Panc1 (cell line): ENCODE results near the gene ADGRF1. TPM values are rescaled to one million over a fixed set of nuclear protein-coding genes. Genes with fewer than 3 reads are reported as not detected.

Source experiments
- ATAC-seq: fragments of 200-7000 bp; cut with Tn5 transposase; 2 replicates; pipeline ENCODE4 v1.9.1; 2020; ENCODE audit warnings: mild to moderate bottlenecking, moderate library complexity
- BruUV-seq: library from RNA; stranded (reverse); fragments of 400-500 nt; replicated peaks from 2 replicates; lab custom pipeline; 2021; lab: Mats Ljungman, UMichigan
- CTCF ChIA-PET: fragments of 300-600 bp; sonication (Branson Sonifier 250); formaldehyde crosslinking; loops from one replicate; lab custom pipeline; 2022; ENCODE audit warnings: antibody characterized with exemption; lab: Charles Lee
- POLR2A ChIA-PET: fragments of 300-600 bp; sonication (Branson Sonifier 250); formaldehyde crosslinking; loops from one replicate; lab custom pipeline; 2022; ENCODE audit warnings: antibody characterized with exemption; lab: Charles Lee
- DNase-seq: peaks from one replicate; pipeline ENCODE4 v3.0.0-alpha.2; 2010; ENCODE audit warnings: low read depth, low spot score
- H3K27ac ChIP-seq: 2 replicates; pipeline ENCODE4 v1.5.1; 2011; ENCODE audit warnings: mild to moderate bottlenecking, low read length, inconsistent platforms
- H3K27me3 ChIP-seq: fragments of 200-500 bp; sonication (Bioruptor generic); 2 replicates; pipeline ENCODE4 v1.6.0; 2014; ENCODE audit warnings: low read length, inconsistent platforms; ENCODE audit not compliant: control insufficient read depth, insufficient read depth
- H3K36me3 ChIP-seq: fragments of 200-500 bp; sonication (Bioruptor generic); 2 replicates; pipeline ENCODE4 v1.5.1; 2014; ENCODE audit warnings: inconsistent platforms, mild to moderate bottlenecking, low read length, moderate library complexity; ENCODE audit not compliant: control insufficient read depth, insufficient read depth
- H3K4me1 ChIP-seq: 2 replicates; pipeline ENCODE4 v1.5.1; 2011; ENCODE audit warnings: inconsistent platforms, mild to moderate bottlenecking, low read length, moderate library complexity; ENCODE audit not compliant: control insufficient read depth, insufficient read depth
- H3K4me3 ChIP-seq, 2 experiments: 2 replicates each; pipeline ENCODE4 v1.5.1; 2011 to 2012; ENCODE audit warnings: low read depth in 2 of 2, low read length in 2 of 2, mild to moderate bottlenecking in 2 of 2, inconsistent platforms in 1 of 2, moderate library complexity in 1 of 2
- H3K9me3 ChIP-seq: fragments of 200-500 bp; sonication (Bioruptor generic); 2 replicates; pipeline ENCODE4 v1.5.1; 2014; ENCODE audit warnings: low read depth, mild to moderate bottlenecking, inconsistent platforms, low read length, moderate library complexity; ENCODE audit not compliant: control insufficient read depth, insufficient read depth
- POLR2AphosphoS5 ChIP-seq: IDR thresholded peaks from 2 replicates; pipeline ENCODE4 v1.6.1; 2012; ENCODE audit warnings: mild to moderate bottlenecking, low read depth, low read length, moderate library complexity
- SIN3A ChIP-seq: IDR thresholded peaks from 2 replicates; pipeline ENCODE4 v1.6.1; 2012; ENCODE audit warnings: low read depth, mild to moderate bottlenecking, low read length, moderate library complexity, borderline replicate concordance; ENCODE audit not compliant: insufficient read depth
- TCF7L2 ChIP-seq: IDR thresholded peaks from 2 replicates; pipeline ENCODE4 v1.6.1; 2011; ENCODE audit warnings: mild to moderate bottlenecking, low read depth, low read length, inconsistent platforms
- in situ Hi-C: cut with HindIII; loops from 2 replicates; pipeline ENCODE4 v1.10.0; 2016; ENCODE audit warnings: low sequenced_read_pairs, low pct_unique_long_range_greater_than_20kb
- intact Hi-C: fragments of 100-400 bp; cut with micrococcal nuclease; formaldehyde crosslinking; loops from one replicate; pipeline ENCODE4 v1.10.0; 2022; ENCODE audit not compliant: unreplicated experiment
- total RNA-seq: library from RNA; stranded (reverse); gene quantifications from one replicate; pipeline ENCODE4 v1.2.1, GENCODE V29; 2021; ENCODE audit not compliant: unreplicated experiment
- TF ChIP-seq, protein P1 (sequence below): fragments of 450-650 bp; IDR thresholded peaks from 2 replicates; pipeline ENCODE4 v1.5.1; 2017; ENCODE audit warnings: mild to moderate bottlenecking
- TF ChIP-seq, protein P2 (sequence below), 2 experiments: IDR thresholded peaks; 2 replicates each; pipeline ENCODE4 v1.6.1; 2011 to 2012; ENCODE audit warnings: low read depth in 2 of 2, control low read depth in 1 of 2, low read length in 1 of 2, mild to moderate bottlenecking in 1 of 2, moderate library complexity in 1 of 2; ENCODE audit not compliant: insufficient read depth in 1 of 2

ADGRF1 gene
- total RNA-seq, 1 experiment from 2014 or later: 0.95 TPM

DNA sequence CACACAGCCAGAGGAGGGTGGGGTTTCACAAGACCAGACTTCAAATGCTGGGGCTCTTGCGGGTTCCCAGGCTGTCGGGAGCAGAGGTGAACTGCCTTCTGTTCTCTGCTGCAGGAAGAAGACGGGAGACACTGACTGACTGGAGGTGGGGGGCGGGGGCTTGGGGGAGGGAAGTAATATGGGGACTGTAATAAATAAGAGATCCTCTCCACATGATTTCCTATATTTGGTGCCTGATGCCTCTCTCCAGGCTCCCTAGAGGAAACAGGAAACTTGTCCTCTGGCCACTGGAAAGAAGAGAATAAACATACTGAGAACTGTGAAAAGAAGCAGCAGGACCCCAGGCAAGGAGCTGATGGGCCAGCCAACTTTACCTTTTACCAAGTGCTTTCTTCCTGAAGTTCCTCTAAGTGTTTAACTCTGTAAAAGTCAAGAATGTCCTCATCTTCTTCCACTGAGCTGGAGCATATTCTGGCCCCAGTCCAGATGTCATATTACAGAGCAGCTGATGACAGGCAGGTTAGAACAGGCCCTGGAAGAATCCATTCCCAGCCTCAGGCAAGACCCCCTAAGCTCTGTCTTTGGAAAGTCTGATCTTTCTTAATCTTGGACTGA, 87.2 kb downstream of the ADGRF1 start:
- no peak for ATAC-seq
- no TSS peak for BruUV-seq
- no peaks in the 10 kb centered on the region for H3K9me3 ChIP-seq
- POLR2A ChIA-PET: no interaction called here
- no peaks in the 10 kb centered on the region for H3K27me3 ChIP-seq
- H3K27ac ChIP-seq: no peak overlapping the region
- no peaks in the 10 kb centered on the region for H3K36me3 ChIP-seq
- CTCF ChIA-PET: no interaction called here
- intact Hi-C loops: no loop called here
- no peaks in the 10 kb centered on the region for H3K4me1 ChIP-seq
- TF ChIP-seq, protein P1, sequence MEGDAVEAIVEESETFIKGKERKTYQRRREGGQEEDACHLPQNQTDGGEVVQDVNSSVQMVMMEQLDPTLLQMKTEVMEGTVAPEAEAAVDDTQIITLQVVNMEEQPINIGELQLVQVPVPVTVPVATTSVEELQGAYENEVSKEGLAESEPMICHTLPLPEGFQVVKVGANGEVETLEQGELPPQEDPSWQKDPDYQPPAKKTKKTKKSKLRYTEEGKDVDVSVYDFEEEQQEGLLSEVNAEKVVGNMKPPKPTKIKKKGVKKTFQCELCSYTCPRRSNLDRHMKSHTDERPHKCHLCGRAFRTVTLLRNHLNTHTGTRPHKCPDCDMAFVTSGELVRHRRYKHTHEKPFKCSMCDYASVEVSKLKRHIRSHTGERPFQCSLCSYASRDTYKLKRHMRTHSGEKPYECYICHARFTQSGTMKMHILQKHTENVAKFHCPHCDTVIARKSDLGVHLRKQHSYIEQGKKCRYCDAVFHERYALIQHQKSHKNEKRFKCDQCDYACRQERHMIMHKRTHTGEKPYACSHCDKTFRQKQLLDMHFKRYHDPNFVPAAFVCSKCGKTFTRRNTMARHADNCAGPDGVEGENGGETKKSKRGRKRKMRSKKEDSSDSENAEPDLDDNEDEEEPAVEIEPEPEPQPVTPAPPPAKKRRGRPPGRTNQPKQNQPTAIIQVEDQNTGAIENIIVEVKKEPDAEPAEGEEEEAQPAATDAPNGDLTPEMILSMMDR: no peak
- TF ChIP-seq, protein P2, sequence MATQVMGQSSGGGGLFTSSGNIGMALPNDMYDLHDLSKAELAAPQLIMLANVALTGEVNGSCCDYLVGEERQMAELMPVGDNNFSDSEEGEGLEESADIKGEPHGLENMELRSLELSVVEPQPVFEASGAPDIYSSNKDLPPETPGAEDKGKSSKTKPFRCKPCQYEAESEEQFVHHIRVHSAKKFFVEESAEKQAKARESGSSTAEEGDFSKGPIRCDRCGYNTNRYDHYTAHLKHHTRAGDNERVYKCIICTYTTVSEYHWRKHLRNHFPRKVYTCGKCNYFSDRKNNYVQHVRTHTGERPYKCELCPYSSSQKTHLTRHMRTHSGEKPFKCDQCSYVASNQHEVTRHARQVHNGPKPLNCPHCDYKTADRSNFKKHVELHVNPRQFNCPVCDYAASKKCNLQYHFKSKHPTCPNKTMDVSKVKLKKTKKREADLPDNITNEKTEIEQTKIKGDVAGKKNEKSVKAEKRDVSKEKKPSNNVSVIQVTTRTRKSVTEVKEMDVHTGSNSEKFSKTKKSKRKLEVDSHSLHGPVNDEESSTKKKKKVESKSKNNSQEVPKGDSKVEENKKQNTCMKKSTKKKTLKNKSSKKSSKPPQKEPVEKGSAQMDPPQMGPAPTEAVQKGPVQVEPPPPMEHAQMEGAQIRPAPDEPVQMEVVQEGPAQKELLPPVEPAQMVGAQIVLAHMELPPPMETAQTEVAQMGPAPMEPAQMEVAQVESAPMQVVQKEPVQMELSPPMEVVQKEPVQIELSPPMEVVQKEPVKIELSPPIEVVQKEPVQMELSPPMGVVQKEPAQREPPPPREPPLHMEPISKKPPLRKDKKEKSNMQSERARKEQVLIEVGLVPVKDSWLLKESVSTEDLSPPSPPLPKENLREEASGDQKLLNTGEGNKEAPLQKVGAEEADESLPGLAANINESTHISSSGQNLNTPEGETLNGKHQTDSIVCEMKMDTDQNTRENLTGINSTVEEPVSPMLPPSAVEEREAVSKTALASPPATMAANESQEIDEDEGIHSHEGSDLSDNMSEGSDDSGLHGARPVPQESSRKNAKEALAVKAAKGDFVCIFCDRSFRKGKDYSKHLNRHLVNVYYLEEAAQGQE (IDR thresholded peaks at IDR 0.05; ENCODE audit: insufficient read depth in 1 of 2, low read depth in 2 of 2, low read length in 1 of 2): no peak
- no peak for TF ChIP-seq TCF7L2
- TF ChIP-seq SIN3A: no peak
- no peak for TF ChIP-seq POLR2AphosphoS5
- in situ Hi-C loops: no loop called here
- no peak for DNase-seq
- H3K4me3 ChIP-seq: no peak overlapping the region

DNA sequence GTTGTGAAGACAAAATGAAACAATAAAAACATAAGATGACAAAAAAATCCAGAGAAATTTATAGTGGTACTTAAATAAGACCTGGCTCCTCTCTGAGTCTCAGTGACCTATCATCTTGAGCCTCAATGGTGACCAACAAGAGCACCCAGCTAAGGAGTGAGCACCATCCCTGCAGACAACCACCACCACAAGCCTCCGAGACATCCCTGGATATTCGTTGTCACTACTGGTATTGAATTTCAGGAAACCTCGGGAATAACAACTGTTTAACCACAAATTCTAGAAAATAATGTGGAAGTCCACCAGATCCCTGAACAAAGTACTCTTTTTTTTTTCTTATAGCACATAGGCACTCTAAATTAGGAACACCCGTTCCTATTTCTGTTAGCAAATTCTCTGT, 88.2 kb downstream of the ADGRF1 start:
- Histone ChIP-seq H3K36me3 (no peaks in the 10 kb centered on the region), H3K4me1 (no peaks in the 10 kb centered on the region), H3K4me3 (no peak overlapping the region), H3K9me3 (no peaks in the 10 kb centered on the region), H3K27ac (no peak overlapping the region), H3K27me3 (no peaks in the 10 kb centered on the region)
- BruUV-seq: no TSS peak
- no peak for TF ChIP-seq POLR2AphosphoS5
- TF ChIP-seq SIN3A: no peak
- TF ChIP-seq, protein P1: no peak
- TF ChIP-seq TCF7L2: no peak
- TF ChIP-seq, protein P2 (IDR thresholded peaks at IDR 0.05; ENCODE audit: insufficient read depth in 1 of 2, low read depth in 2 of 2, low read length in 1 of 2): no peak
- DNase-seq (no peak), ATAC-seq (no peak)
- intact Hi-C loops: no loop called here
- ChIA-PET CTCF (interaction anchor here (0.7 kb wide), 1 partner anchor 77 kb away, joined by 7 read pairs; no protein-coding TSS in a partner anchor), POLR2A (interaction anchor here (0.7 kb wide), 1 partner anchor 496 kb away, joined by 5 read pairs; no protein-coding TSS in a partner anchor)
- in situ Hi-C loops: no loop called here
